ENCODE results near the gene TPSD1. TPM values are rescaled to one million over a fixed set of nuclear protein-coding genes. Genes with fewer than 3 reads are reported as not detected.
A peak's percentile ranks its signal among the peaks of the same experiment; 100 is the strongest.

TPSD1 gene
- total RNA-seq, 3 donors from 2014 or later, result 0.35 to 4.3 (median 0.58) TPM

GRCh38 chr16:1272453-1273198 lies 16.8 kb downstream of the TPSD1 start:
- peak in 1 of 3 donors; percentile 23 for DNase-seq
- peak; percentile 19 for ATAC-seq
- Histone ChIP-seq H3K36me3 (ENCODE audit: low read depth) (no peaks in the 10 kb centered on the region), H3K9me3 (no peaks in the 10 kb centered on the region), H3K4me1 (ENCODE audit: low read depth) (peaks cover 7% of the 10 kb centered on the region), H3K4me3 (no peak overlapping the region)
- no peak for TF ChIP-seq CTCF (IDR thresholded peaks at IDR 0.05)
- intact Hi-C loops (cut with DNase I, micrococcal nuclease), result no loop called here

- no peak for TF ChIP-seq CTCF (IDR thresholded peaks at IDR 0.05)
- ATAC-seq, result no peak
- H3K4me3 ChIP-seq, result no peak overlapping the region
- H3K4me1 ChIP-seq (ENCODE audit: low read depth), result peaks cover 7% of the 10 kb centered on the region
- H3K9me3 ChIP-seq, result no peaks in the 10 kb centered on the region
- intact Hi-C loops (cut with DNase I, micrococcal nuclease), result no loop called here
- no peak for DNase-seq
- no peaks in the 10 kb centered on the region for H3K36me3 ChIP-seq (ENCODE audit: low read depth)
Measured at GRCh38 chr16:1273816-1274215, 17.9 kb downstream of the TPSD1 start.

GRCh38 chr16:1274767-1275166 lies 18.9 kb downstream of the TPSD1 start:
- H3K4me3 ChIP-seq, result no peak overlapping the region

GRCh38 chr16:1275791-1276579 lies 20.1 kb downstream of the TPSD1 start:
- H3K9me3 ChIP-seq, result no peaks in the 10 kb centered on the region
- no peaks in the 10 kb centered on the region for H3K36me3 ChIP-seq (ENCODE audit: low read depth)
- no peak for ATAC-seq
- intact Hi-C loops (cut with DNase I, micrococcal nuclease), result no loop called here
- no peak for TF ChIP-seq CTCF (IDR thresholded peaks at IDR 0.05)
- no peak overlapping the region for H3K4me3 ChIP-seq
- DNase-seq, result no peak
- H3K4me1 ChIP-seq (ENCODE audit: low read depth), result peaks cover 7% of the 10 kb centered on the region

More at GRCh38 chr16:1274767-1275166, 18.9 kb downstream of the TPSD1 start:
- no peak for TF ChIP-seq CTCF (IDR thresholded peaks at IDR 0.05)
- ATAC-seq (no peak), DNase-seq (no peak)
- intact Hi-C loops (cut with DNase I, micrococcal nuclease), result no loop called here
- peaks cover 7% of the 10 kb centered on the region for H3K4me1 ChIP-seq (ENCODE audit: low read depth)
- no peaks in the 10 kb centered on the region for H3K36me3 ChIP-seq (ENCODE audit: low read depth)
- H3K9me3 ChIP-seq, result no peaks in the 10 kb centered on the region

- no peak for TF ChIP-seq CTCF (IDR thresholded peaks at IDR 0.05)
- ATAC-seq (no peak), DNase-seq (no peak)
- no peaks in the 10 kb centered on the region for H3K9me3 ChIP-seq
- peaks cover 7% of the 10 kb centered on the region for H3K4me1 ChIP-seq (ENCODE audit: low read depth)
- H3K4me3 ChIP-seq, result no peak overlapping the region
- intact Hi-C loops (cut with DNase I, micrococcal nuclease), result no loop called here
- H3K36me3 ChIP-seq (ENCODE audit: low read depth), result no peaks in the 10 kb centered on the region
Measured at GRCh38 chr16:1276580-1276878, 20.7 kb downstream of the TPSD1 start.

All from mucosa of descending colon (tissue), 3 donors.